Subcutaneous adipose tissue (tissue), 4 donors: ENCODE measurements around the gene NOL6. TPM values are rescaled to one million over a fixed set of nuclear protein-coding genes. Genes with fewer than 3 reads are reported as not detected.

Experiments used
- total RNA-seq, 4 donors: library from RNA; depleted of rRNA; stranded (reverse); fragments of >200 nt; gene quantifications; one replicate each; pipeline ENCODE4 v1.1.0, GENCODE V29; 2016
- TF ChIP-seq, protein P1 (sequence below): fragments of 450-650 bp; IDR thresholded peaks from one replicate; pipeline ENCODE4 v1.5.1; 2016; ENCODE audit warnings: low read depth, mild to moderate bottlenecking, control low read depth, antibody characterized with exemption, moderate library complexity

Gene NOL6
- total RNA-seq, 4 donors from 2014 or later: 11.0 to 18.1 (median 14.9) TPM

DNA sequence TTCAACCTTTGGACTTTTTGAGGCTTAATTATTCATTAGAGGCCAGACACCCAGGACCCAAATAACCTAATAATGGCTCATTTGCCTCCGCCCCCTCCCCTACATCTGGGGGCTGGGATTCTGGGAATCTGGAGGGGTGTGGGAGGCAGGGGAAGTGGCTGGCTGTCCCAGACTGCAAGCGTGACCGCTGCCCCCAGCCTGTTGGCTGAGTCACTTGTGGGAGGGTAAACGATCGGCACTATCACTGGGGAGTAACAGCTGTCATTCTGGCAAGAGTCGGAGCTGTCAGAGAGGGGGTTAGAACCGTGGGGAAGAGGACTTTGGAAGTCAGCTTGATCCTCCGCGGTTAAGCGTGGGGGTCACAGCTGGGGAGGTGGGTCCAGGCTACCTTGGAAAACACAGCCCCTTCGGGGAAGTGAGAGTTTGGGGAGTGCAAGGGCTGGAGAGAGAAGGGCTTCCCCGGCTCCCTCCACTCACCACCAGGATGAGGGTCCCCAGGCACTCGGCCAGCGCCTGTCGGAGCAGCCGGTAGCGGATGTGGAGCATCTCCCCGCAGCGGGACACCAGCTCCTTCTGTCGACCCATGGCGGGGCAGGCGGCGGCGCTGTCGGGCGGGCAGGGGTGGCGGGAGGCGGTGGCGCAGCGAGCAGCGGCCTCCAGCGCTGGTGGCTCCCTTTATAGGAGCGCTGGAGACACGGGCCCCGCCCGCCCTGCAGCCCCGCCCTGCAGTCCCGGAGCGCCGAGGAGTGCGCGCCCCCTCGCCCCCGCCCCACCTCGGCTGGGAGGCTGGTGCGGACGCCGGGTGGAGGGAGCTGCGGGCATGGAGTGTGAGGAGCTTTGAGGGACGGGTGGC lies 26.6 kb downstream of the NOL6 start, which contains the start of gene AQP3:
TSS of gene AQP3 (minus strand) at position 648 of the 853 bp plus-strand sequence. CDS start at position 585, 63 bp downstream.
- TF ChIP-seq, protein P1, sequence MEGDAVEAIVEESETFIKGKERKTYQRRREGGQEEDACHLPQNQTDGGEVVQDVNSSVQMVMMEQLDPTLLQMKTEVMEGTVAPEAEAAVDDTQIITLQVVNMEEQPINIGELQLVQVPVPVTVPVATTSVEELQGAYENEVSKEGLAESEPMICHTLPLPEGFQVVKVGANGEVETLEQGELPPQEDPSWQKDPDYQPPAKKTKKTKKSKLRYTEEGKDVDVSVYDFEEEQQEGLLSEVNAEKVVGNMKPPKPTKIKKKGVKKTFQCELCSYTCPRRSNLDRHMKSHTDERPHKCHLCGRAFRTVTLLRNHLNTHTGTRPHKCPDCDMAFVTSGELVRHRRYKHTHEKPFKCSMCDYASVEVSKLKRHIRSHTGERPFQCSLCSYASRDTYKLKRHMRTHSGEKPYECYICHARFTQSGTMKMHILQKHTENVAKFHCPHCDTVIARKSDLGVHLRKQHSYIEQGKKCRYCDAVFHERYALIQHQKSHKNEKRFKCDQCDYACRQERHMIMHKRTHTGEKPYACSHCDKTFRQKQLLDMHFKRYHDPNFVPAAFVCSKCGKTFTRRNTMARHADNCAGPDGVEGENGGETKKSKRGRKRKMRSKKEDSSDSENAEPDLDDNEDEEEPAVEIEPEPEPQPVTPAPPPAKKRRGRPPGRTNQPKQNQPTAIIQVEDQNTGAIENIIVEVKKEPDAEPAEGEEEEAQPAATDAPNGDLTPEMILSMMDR: no peak

DNA sequence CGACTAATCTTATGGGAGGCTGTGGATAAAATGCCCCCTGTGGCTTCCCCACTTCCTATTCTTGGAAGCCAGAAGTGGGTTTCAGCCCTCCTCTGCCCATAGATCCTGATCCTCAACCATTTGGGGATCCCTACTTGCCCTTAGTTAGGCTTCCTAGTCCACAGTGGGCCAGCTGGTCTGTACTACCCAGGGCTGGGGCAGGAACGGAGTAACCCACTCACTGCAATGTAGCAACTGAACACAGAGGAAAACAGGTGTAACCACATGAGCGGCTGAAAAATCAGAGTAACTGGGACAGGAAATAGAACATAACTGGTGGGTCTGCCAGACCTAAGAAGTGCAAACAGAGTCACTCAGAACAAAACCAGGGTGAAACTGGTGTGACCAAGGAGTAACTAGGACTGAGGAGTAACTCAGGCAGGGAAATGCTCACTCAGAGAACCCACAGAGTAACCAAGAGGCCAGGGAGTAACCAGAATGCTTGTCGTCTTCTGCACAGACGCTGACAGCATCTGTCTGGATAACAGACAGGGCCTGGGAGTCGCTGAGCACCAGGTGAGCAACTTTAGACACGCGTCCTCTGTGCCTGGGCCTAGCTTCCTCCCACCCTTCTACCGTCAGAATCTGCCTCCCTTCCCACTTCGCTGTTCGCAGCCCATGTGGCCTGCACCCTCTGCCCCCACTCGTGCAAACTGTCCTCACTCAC lies 27.3 kb downstream of the NOL6 start:
- TF ChIP-seq, protein P1: no peak

DNA sequence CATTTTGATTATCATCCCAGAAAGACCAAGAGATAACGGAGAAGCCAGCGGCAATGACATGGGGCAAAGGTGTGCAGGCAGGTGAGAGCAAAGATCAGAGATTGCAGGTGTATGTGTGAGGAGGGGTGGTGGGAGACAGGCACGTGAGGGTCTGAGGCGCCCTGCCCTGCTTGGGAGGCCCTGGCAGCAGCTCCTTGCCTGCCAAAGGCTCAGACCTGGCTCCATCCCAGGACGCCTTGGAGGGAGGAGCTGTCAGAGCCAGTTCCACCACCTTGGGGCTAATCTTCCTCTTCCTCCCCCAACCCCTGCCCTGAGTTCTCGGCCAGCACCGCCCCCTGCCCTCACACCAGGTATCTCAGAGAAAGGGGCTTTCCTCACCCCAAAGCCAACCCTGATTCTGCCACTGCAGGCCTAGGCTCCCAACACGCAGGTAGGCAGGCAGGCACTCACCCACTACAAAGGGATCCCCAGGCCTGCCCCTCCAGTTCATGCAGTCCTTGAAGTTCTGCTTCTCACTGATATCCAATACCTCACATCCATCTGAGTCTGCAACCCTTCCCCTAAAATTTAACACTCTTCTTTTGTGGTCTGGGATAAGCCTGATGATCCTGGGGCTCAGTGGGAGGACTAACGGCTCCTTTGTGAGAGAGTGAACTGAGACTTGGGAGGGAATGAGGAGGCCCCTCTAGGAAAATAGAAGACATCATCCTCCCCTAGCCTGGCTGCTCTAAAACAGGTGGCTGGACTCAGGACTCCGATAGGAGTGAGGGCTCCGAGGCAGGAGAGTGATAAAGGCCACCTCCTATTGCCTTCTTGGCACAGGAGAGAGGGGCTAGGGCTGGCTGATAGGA lies 28.1 kb downstream of the NOL6 start:
- TF ChIP-seq, protein P1: no peak

DNA sequence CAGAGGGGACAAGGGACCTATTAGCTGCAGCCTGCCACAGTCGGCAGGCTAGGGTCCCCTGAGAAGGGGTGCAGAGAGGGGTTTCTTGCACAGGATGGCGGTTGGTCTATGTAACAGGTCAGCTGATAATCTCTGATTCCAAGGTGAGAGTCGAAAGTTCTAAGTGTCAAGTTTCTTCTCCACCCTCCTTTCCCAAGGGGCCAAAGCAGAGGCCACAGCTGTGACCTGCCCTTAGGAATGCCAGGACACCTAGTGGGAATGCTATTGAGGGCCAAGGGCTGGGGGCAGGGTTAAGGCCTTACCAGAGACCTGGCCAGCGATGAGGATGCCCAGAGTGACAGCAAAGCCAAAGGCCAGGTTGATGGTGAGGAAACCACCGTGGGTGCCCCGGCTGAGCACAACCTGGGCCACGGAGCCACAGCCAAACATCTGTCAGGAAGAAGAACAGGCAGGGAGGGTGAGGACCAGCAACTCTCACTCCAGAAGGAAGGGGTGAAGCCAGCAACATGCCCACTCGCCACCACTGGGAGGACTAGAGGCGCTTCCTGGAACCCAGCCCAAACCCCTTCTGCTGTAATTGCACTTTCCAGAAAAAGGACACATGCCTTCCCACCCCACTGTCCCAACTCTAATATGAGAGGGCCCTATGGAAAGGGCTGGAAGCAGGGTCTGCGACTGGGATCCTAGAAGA lies 30.1 kb downstream of the NOL6 start:
- TF ChIP-seq, protein P1: no peak

DNA sequence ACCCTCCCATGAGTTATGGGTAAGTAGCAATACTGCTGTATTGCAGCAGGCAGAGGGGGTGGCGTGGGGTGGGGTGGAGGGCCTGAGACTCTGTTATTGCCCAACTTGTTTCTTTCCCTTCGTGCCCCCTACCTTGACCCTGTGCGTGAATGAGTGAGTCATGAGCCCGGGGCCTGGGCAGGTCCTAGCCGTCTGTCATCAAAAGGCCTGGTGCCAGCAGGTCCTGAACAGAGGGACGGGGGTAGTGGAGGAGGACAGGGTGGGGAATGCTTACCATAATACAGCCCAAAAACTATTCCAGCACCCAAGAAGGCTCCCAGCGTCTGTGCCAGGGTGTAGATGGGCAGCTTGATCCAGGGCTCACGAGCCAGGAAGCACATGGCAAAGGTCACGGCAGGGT lies 30.7 kb downstream of the NOL6 start:
- TF ChIP-seq, protein P1: no peak

DNA sequence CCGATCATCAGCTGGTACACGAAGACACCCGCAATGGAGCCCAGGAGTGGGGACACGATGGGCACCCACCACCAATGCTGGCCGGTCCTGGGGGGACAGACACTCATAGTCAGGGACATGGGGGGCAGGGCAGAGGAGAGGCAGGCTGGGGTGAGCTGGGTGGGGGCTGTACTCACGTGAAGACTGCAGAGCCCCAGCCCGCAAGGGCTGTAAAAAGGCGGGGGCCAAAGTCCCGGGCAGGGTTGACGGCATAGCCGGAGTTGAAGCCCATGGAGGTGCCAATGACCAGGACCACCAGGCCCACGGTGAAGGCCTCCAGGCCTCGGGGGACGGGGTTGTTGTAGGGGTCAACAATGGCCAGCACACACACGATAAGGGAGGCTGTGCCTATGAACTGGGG lies 31.6 kb downstream of the NOL6 start:
- TF ChIP-seq, protein P1: no peak
